Prostate gland (tissue), 2 donors: ENCODE data around the gene DEXI. TPM values are rescaled to one million over a fixed set of nuclear protein-coding genes. Genes with fewer than 3 reads are reported as not detected.

Experiments used
- DNase-seq: peaks from one replicate; pipeline ENCODE4 v3.0.0-alpha.2; 2019; ENCODE audit warnings: low spot score
- H3K27ac ChIP-seq, 2 donors: fragments of 200-600 bp; sonication (generic); 2 replicates each; pipeline ENCODE4 v1.5.1; 2017 to 2019
- H3K27me3 ChIP-seq: fragments of 200-600 bp; sonication (generic); replicated peaks from 2 replicates; pipeline ENCODE4 v1.5.1; 2019; ENCODE audit not compliant: insufficient read depth
- H3K36me3 ChIP-seq, 2 donors: fragments of 200-600 bp; sonication (generic); 1 replicate in 1 of 2; 2 replicates in 1 of 2; pipeline versions ENCODE4 v1.5.1 to v1.8.1; 2017 to 2019
- H3K4me1 ChIP-seq: fragments of 200-600 bp; sonication (generic); replicated peaks from 2 replicates; pipeline ENCODE4 v1.5.1; 2019
- H3K4me3 ChIP-seq, 2 donors: fragments of 200-600 bp; sonication (generic); 2 replicates each; pipeline ENCODE4 v1.5.1; 2017 to 2019
- H3K9me3 ChIP-seq: fragments of 200-600 bp; sonication (generic); 2 replicates; pipeline ENCODE4 v1.5.1; 2017
- POLR2A ChIP-seq: fragments of 450-650 bp; IDR thresholded peaks from one replicate; pipeline ENCODE4 v1.6.1; 2016; ENCODE audit warnings: antibody characterized with exemption, mild to moderate bottlenecking
- POLR2AphosphoS5 ChIP-seq: sonication (generic); formaldehyde crosslinking; IDR thresholded peaks from one replicate; pipeline ENCODE4 v1.6.1; 2017; ENCODE audit warnings: antibody characterized with exemption
- WGBS: methylation state at CpG from one replicate; pipeline ENCODE4 v1.1.5; 2018; 5-methylcytosine and 5-hydroxymethylcytosine counted together
- intact Hi-C: fragments of 100-400 bp; cut with DNase I; formaldehyde crosslinking; loops from one replicate; pipeline ENCODE4 v1.14.2; 2022
- total RNA-seq, 2 donors: library from RNA; depleted of rRNA; stranded (reverse); fragments of >200 nt; gene quantifications; one replicate each; pipeline ENCODE4 v1.1.0, GENCODE V29; 2016
- TF ChIP-seq, protein P1 (sequence below), 4 experiments: fragments of 200-600 bp in 2 of 4; fragments of 450-650 bp in 2 of 4; sonication (generic) in 2 of 4; IDR thresholded peaks; 1 replicate in 3 of 4; 2 replicates in 1 of 4; pipeline ENCODE4 v1.5.1; 2016 to 2019; ENCODE audit warnings: antibody characterized with exemption in 4 of 4, mild to moderate bottlenecking in 2 of 4, moderate library complexity in 2 of 4

DEXI gene
- total RNA-seq, 2 donors from 2014 or later: 95.5 to 96.9 TPM

DNA sequence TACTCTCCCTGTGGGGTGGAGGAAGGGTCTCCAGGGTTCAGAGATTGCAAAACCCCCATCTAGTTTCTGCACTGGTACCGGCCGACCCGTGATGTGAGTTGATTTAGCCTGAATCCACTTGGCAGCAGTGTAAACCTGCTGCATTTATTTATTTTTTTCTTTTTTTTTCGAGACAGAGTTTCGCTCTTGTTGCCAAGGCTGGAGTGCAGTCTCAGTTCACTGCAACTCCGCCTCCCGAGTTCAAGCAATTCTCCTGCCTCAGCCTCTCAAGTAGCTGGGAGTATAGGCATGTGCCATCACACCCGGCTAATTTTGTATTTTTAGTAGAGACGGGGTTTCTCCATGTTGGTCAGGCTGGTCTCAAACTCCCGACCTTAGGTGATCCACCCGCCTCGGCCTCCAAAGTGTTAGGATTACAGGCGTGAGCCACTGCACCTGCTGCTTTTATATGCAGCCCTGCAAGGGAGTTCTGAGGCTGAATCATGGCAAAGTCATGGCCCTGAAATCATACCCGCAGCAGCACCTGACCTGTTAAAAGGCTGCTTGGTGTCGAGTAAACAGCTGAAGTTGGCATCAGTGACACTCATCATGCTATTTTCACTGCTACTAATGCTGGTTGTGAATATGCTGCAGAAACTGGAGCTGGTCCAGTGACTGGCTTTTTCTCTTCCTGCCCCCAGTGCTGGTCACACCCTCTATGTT, 21.4 kb downstream of the DEXI start:
- intact Hi-C loops: no loop called here
- WGBS: 66% methylated on average over 15 of the region's 15 CpGs
- Histone ChIP-seq H3K27ac (no peak overlapping the region), H3K36me3 (no peaks in the 10 kb centered on the region), H3K9me3 (no peaks in the 10 kb centered on the region), H3K4me3 (no peak overlapping the region), H3K4me1 (no peaks in the 10 kb centered on the region), H3K27me3 (no peaks in the 10 kb centered on the region)
- TF ChIP-seq POLR2AphosphoS5 (no peak), POLR2A (no peak)
- TF ChIP-seq, protein P1, sequence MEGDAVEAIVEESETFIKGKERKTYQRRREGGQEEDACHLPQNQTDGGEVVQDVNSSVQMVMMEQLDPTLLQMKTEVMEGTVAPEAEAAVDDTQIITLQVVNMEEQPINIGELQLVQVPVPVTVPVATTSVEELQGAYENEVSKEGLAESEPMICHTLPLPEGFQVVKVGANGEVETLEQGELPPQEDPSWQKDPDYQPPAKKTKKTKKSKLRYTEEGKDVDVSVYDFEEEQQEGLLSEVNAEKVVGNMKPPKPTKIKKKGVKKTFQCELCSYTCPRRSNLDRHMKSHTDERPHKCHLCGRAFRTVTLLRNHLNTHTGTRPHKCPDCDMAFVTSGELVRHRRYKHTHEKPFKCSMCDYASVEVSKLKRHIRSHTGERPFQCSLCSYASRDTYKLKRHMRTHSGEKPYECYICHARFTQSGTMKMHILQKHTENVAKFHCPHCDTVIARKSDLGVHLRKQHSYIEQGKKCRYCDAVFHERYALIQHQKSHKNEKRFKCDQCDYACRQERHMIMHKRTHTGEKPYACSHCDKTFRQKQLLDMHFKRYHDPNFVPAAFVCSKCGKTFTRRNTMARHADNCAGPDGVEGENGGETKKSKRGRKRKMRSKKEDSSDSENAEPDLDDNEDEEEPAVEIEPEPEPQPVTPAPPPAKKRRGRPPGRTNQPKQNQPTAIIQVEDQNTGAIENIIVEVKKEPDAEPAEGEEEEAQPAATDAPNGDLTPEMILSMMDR (IDR thresholded peaks at IDR 0.05): no peak
- DNase-seq: no peak

DNA sequence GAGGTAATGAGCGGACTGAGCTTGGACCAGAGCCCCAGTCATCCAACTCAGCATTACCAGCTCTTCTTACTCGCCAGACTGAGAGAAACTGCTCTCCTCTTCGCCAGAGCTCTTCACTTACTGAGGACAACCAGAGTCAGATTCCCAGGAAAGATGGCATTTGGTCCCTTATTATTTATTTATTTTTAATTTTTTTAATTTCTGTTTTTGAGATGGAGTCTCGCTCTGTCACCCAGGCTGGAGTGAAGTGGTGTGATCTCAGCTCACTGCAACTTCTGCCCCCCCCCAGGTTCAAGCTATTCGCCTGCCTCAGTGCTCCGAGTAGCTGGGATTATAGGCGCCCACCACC, 23.3 kb downstream of the DEXI start:
- Histone ChIP-seq H3K4me1 (no peaks in the 10 kb centered on the region), H3K27ac (no peak overlapping the region), H3K27me3 (no peaks in the 10 kb centered on the region), H3K9me3 (no peaks in the 10 kb centered on the region), H3K36me3 (no peaks in the 10 kb centered on the region), H3K4me3 (no peak overlapping the region)
- intact Hi-C loops: loop anchor here (5.0 kb wide), 2 partner anchors 177 to 397 kb away; partner anchors contain the start of gene NUBP1
- WGBS: 58% methylated on average over 7 of the region's 7 CpGs
- TF ChIP-seq POLR2AphosphoS5 (no peak), POLR2A (no peak)
- TF ChIP-seq, protein P1 (IDR thresholded peaks at IDR 0.05): no peak
- DNase-seq: no peak

- intact Hi-C loops: loop anchor here (5.0 kb wide), 2 partner anchors 176 to 396 kb away; partner anchors contain the start of gene NUBP1
- WGBS: 28% methylated on average over 20 of the region's 21 CpGs
- Histone ChIP-seq H3K27me3 (no peaks in the 10 kb centered on the region), H3K27ac (no peak overlapping the region), H3K4me1 (no peaks in the 10 kb centered on the region), H3K36me3 (no peaks in the 10 kb centered on the region), H3K9me3 (no peaks in the 10 kb centered on the region), H3K4me3 (peak overlapping the region in 1 of 2 donors; percentile 9)
- DNase-seq: peak; percentile 91
- TF ChIP-seq POLR2A: no peak
- TF ChIP-seq, protein P1 (IDR thresholded peaks at IDR 0.05): peak; percentile 81 to 94 (median 87)
- TF ChIP-seq POLR2AphosphoS5: peak; percentile 78
These were observed 23.8 kb downstream of the DEXI start for GRCh38 chr16:10918294-10919002.

GRCh38 chr16:10916534-10916933, 25.7 kb downstream of the DEXI start:
- no peak for TF ChIP-seq POLR2A
- TF ChIP-seq, protein P1 (IDR thresholded peaks at IDR 0.05): no peak
- TF ChIP-seq POLR2AphosphoS5: no peak
- no peak overlapping the region for H3K4me3 ChIP-seq
- WGBS: 65% methylated on average over 3 of the region's 3 CpGs
- H3K27me3 ChIP-seq: no peaks in the 10 kb centered on the region
- DNase-seq: no peak
- H3K4me1 ChIP-seq: no peaks in the 10 kb centered on the region
- H3K9me3 ChIP-seq: no peaks in the 10 kb centered on the region
- no peaks in the 10 kb centered on the region for H3K36me3 ChIP-seq
- no peak overlapping the region for H3K27ac ChIP-seq
- intact Hi-C loops: loop anchor here (5.0 kb wide), 2 partner anchors 174 to 394 kb away; partner anchors contain the start of gene NUBP1
